Activated CD4-positive, alpha-beta T cell treated with anti-CD3 and anti-CD28 coated beads for 36 hours (primary cell): ENCODE data around the gene DCANP1. TPM values are rescaled to one million over a fixed set of nuclear protein-coding genes. Genes with fewer than 3 reads are reported as not detected.

Source experiments
- ATAC-seq: fragments of 200-7000 bp; cut with Tn5 transposase; one replicate; pipeline ENCODE4 v1.10.0; 2021; ENCODE audit warnings: mild to moderate bottlenecking, moderate library complexity
- CTCF ChIA-PET: fragments of 350-600 bp; sonication (Branson Sonifier 250); formaldehyde crosslinking; loops from one replicate; lab custom pipeline; 2021; ENCODE audit warnings: antibody characterized with exemption; lab: Charles Lee
- POLR2A ChIA-PET: fragments of 350-600 bp; sonication (Branson Sonifier 250); formaldehyde crosslinking; loops from one replicate; lab custom pipeline; 2021; ENCODE audit warnings: antibody characterized with exemption, inconsistent platforms; lab: Charles Lee
- DNase-seq: peaks from one replicate; pipeline ENCODE4 v3.0.0-alpha.2; 2020
- H3K27ac Mint-ChIP-seq: one replicate; pipeline ENCODE4 v1.8.0; 2021; ENCODE audit warnings: mixed read lengths
- H3K27me3 Mint-ChIP-seq: one replicate; pipeline ENCODE4 v1.8.0; 2021; ENCODE audit warnings: mixed read lengths
- H3K36me3 Mint-ChIP-seq: one replicate; pipeline ENCODE4 v1.8.0; 2021; ENCODE audit warnings: low read depth, mixed read lengths
- H3K4me1 Mint-ChIP-seq: one replicate; pipeline ENCODE4 v1.8.0; 2021; ENCODE audit warnings: mixed read lengths
- H3K4me3 Mint-ChIP-seq: one replicate; pipeline ENCODE4 v1.8.0; 2021; ENCODE audit warnings: mild to moderate bottlenecking, moderate library complexity, mixed read lengths
- H3K9me3 Mint-ChIP-seq: one replicate; pipeline ENCODE4 v1.8.0; 2021; ENCODE audit warnings: low read depth, mixed read lengths
- intact Hi-C, 2 experiments: fragments of 100-400 bp; cut with DNase I in 1 of 2; cut with micrococcal nuclease in 1 of 2; formaldehyde crosslinking; loops; one replicate each; pipeline versions ENCODE4 v1.14.2 to v1.15.1; 2022 to 2024; cut with DNase I, micrococcal nuclease
- total RNA-seq, 2 experiments: library from RNA; stranded (reverse); gene quantifications; one replicate each; pipeline ENCODE4 v1.2.3, GENCODE V29; 2021

The DCANP1 gene
- total RNA-seq, 2 experiments from 2014 or later: not detected

DNA sequence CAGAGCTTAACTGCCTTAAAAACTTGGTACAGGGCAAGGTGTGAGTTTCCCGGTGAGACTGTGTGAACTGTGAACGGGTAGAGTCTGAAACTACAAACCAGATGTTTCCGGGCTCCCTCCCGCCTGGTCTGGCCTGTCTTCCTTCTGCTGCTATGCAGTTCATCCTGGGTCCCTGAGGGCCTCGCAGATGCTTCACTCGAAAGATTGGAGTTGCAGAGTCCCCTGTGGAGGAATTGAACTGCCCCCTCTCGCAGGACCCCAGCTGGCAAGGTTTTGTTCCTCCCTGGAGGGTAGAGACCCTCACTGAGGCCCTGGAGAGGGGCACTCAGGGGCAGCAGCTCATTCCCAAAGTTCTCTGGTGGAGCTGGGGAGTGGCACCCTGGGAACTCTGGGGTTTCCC, 533 bp downstream of the DCANP1 start:
- Mint-ChIP-seq H3K4me1 (no peaks in the 10 kb centered on the region), H3K27ac (no peak overlapping the region), H3K36me3 (no peaks in the 10 kb centered on the region), H3K27me3 (peaks cover 2% of the 10 kb centered on the region), H3K9me3 (no peaks in the 10 kb centered on the region), H3K4me3 (no peak overlapping the region)
- ChIA-PET CTCF (interaction anchor here (1.1 to 1.2 kb wide), 3 partner anchors 16 to 116 kb away, joined by 3 to 6 read pairs (median 3); no protein-coding TSS in a partner anchor), POLR2A (no interaction called here)
- DNase-seq: no peak
- intact Hi-C loops: no loop called here
- ATAC-seq: no peak

DNA sequence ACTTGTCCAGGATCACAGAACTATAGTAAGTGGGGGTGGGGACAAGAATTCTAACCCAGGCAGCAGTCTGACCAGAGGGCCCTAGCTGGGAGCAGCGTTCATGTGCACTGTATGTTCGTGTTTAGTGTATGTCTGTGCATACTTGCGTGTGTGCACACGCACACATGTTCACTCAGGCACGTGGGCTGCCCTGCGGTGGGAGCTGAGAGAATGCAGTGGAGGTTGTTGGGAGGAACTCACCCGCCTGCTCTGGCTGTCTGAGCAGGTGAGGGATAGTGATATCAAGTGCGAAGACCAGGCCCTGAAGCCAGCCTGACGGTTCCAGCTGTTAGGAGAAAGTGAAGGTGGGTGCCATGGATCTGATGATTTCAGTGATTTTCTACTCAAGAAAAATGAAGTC, 942 bp downstream of the DCANP1 start:
- no peaks in the 10 kb centered on the region for H3K36me3 Mint-ChIP-seq
- H3K27me3 Mint-ChIP-seq: peaks cover 2% of the 10 kb centered on the region
- no peaks in the 10 kb centered on the region for H3K4me1 Mint-ChIP-seq
- H3K9me3 Mint-ChIP-seq: no peaks in the 10 kb centered on the region
- DNase-seq (no peak), ATAC-seq (no peak)
- ChIA-PET CTCF (interaction anchor here (1.1 to 1.2 kb wide), 4 partner anchors 11 to 116 kb away, joined by 3 to 6 read pairs (median 4); no protein-coding TSS in a partner anchor), POLR2A (no interaction called here)
- intact Hi-C loops: no loop called here
- no peak overlapping the region for H3K4me3 Mint-ChIP-seq
- H3K27ac Mint-ChIP-seq: no peak overlapping the region

DNA sequence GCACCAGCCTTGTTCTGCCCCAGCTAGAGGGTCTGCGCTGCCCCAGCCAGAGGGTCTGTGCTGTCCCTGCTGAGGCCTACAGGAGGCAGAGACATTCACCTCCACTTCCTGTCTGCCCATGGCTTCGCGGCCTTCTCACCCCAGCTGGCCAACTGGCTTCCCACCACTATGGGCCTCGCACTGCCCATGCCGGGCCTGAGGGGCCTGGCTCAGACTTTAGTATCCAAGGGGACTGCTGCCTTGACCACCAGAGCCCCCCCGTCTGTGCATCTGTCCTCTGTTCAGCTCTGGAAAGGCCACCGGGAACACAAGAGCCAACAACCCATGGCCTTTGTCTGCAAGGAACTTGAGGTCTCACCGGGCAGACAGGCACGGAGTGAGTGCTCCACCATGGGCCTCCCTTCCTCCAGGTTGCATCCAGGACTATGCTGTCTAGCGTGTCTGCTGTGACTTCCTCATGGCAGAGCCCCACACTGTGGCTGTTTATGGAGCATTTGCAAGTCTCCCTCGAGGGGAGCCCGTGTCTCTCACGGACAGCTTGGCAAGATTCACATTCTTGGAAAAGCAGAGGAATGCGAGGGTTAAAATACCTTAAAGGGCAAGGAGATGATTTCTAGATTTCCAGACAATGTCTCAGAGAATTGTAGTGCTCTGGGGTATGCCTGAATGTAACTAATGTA, 1.7 kb downstream of the DCANP1 start:
- ATAC-seq: no peak
- peaks cover 2% of the 10 kb centered on the region for H3K27me3 Mint-ChIP-seq
- intact Hi-C loops: no loop called here
- H3K36me3 Mint-ChIP-seq: no peaks in the 10 kb centered on the region
- no peak for DNase-seq
- H3K4me1 Mint-ChIP-seq: no peaks in the 10 kb centered on the region
- H3K9me3 Mint-ChIP-seq: no peaks in the 10 kb centered on the region
- POLR2A ChIA-PET: no interaction called here
- H3K27ac Mint-ChIP-seq: no peak overlapping the region
- CTCF ChIA-PET: interaction anchor here (1.1 to 1.2 kb wide), 2 partner anchors 12 to 20 kb away, joined by 3 to 4 read pairs; no protein-coding TSS in a partner anchor
- H3K4me3 Mint-ChIP-seq: no peak overlapping the region

GRCh38 chr5:135444881-135445280, 2.3 kb downstream of the DCANP1 start:
- POLR2A ChIA-PET: no interaction called here
- H3K4me1 Mint-ChIP-seq: no peaks in the 10 kb centered on the region
- intact Hi-C loops: no loop called here
- H3K27ac Mint-ChIP-seq: no peak overlapping the region
- H3K9me3 Mint-ChIP-seq: no peaks in the 10 kb centered on the region
- CTCF ChIA-PET: no interaction called here
- H3K36me3 Mint-ChIP-seq: no peaks in the 10 kb centered on the region
- DNase-seq (no peak), ATAC-seq (no peak)
- H3K4me3 Mint-ChIP-seq: no peak overlapping the region
- H3K27me3 Mint-ChIP-seq: peaks cover 2% of the 10 kb centered on the region

GRCh38 chr5:135444360-135444759, 2.8 kb downstream of the DCANP1 start:
- no peak overlapping the region for H3K4me3 Mint-ChIP-seq
- no peaks in the 10 kb centered on the region for H3K4me1 Mint-ChIP-seq
- intact Hi-C loops: no loop called here
- POLR2A ChIA-PET: no interaction called here
- DNase-seq (no peak), ATAC-seq (no peak)
- H3K27me3 Mint-ChIP-seq: no peaks in the 10 kb centered on the region
- H3K36me3 Mint-ChIP-seq: no peaks in the 10 kb centered on the region
- H3K9me3 Mint-ChIP-seq: no peaks in the 10 kb centered on the region
- CTCF ChIA-PET: no interaction called here
- no peak overlapping the region for H3K27ac Mint-ChIP-seq

DNA sequence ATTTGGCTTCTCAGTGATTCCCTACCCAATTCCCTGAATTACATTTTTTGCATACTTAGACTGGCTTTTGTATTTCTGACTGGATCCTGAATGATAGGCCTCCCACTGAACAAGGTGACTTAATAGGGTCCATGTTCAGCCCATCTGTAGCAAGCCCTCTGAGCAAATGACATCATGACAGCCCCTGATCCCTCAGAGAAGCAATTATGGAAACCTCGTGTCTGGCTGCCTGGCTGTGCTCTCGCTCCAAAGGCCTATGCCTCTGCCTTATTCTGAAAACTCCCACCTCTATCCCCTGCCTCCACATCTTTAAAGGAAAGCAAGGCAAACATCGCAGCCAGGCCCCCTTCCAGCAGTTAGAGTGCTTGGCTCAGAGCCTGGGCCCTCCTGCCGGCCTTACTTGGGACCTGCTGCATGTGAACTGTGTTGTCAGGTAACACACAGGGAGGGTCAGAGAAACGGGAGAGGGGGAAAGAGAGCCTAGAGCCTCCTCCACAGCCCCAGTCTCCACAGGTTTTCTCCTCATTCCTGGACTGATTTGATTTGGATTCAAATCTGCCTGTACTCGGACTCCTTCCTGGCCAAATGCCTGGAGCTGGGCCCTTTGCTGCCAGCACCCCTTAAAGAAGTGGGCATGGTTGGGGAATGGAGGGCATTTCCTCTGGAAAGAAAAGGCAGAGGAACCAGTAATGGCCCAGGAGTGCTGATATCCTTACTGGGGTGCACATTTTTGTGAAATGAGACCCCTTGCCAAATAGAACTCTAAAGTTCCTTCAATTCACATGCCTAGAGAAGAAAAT, 3.8 kb downstream of the DCANP1 start:
- no peaks in the 10 kb centered on the region for H3K27me3 Mint-ChIP-seq
- no peak for ATAC-seq

GRCh38 chr5:135442431-135443160, 4.6 kb downstream of the DCANP1 start:
- Mint-ChIP-seq H3K27ac (no peak overlapping the region), H3K9me3 (no peaks in the 10 kb centered on the region), H3K27me3 (peaks cover under 1% of the 10 kb centered on the region), H3K36me3 (no peaks in the 10 kb centered on the region), H3K4me3 (no peak overlapping the region), H3K4me1 (no peaks in the 10 kb centered on the region)
- POLR2A ChIA-PET: no interaction called here
- DNase-seq (no peak), ATAC-seq (no peak)
- CTCF ChIA-PET: interaction anchor here (0.7 kb wide), 1 partner anchor 23 kb away, joined by 3 read pairs; no protein-coding TSS in a partner anchor
- intact Hi-C loops: no loop called here

More for the DNA sequence above, 3.8 kb downstream of the DCANP1 start:
- Mint-ChIP-seq H3K36me3 (no peaks in the 10 kb centered on the region), H3K27ac (no peak overlapping the region), H3K4me1 (no peaks in the 10 kb centered on the region), H3K4me3 (no peak overlapping the region), H3K9me3 (no peaks in the 10 kb centered on the region)
- intact Hi-C loops: no loop called here
- CTCF ChIA-PET: no interaction called here
- POLR2A ChIA-PET: no interaction called here
- no peak for DNase-seq

DNA sequence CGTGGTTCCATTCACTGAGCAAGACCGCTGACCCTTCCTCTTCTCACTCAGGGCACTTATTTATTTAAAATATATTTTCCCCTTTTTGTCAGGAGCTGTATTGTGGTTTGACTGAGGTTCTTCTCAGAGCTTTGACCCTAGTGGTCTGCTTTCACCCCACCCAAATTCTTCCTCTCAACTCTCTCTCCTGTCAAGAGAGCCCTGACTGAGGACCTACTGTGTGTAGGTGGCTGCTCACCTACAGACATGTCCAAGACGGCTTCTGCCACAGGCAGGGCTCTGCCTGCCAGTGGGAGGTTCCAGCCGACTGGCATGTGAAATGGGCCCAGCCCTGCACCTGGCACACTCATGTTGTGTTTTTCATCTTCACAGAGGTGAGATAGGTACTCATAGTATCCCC, 5.2 kb downstream of the DCANP1 start:
- Mint-ChIP-seq H3K4me1 (no peaks in the 10 kb centered on the region), H3K4me3 (no peak overlapping the region), H3K27me3 (peaks cover 2% of the 10 kb centered on the region), H3K27ac (no peak overlapping the region), H3K9me3 (no peaks in the 10 kb centered on the region), H3K36me3 (no peaks in the 10 kb centered on the region)
- intact Hi-C loops: no loop called here
- ATAC-seq: no peak
- POLR2A ChIA-PET: no interaction called here
- no peak for DNase-seq
- CTCF ChIA-PET: interaction anchor here (0.7 to 4.3 kb wide), 2 partner anchors 16 to 24 kb away, joined by 3 to 18 read pairs; no protein-coding TSS in a partner anchor

DNA sequence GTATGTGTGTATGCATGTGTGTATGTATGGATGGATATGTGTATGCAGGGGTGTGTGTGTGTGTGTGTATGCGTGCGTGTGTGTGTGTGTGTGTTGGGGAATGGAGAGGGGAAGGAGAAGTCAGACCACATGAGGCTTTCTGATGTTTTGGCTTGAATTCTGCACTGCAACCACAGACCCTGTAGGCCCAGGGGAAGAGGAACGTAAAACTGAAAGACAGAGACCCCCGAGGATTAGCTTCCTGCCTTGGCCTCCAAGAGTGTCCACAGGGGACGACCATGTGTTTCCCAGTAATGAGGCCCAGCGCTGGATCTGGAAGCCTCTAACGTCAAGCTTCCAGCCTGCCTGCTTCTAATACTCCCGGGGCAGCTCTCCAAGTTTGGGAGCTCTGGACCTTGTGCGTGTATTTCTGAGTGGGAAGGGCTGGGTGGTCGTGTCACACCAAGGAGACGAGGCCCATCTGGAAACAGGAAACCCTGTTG, 5.8 kb downstream of the DCANP1 start:
- Mint-ChIP-seq H3K27ac (no peak overlapping the region), H3K36me3 (no peaks in the 10 kb centered on the region), H3K9me3 (no peaks in the 10 kb centered on the region), H3K27me3 (peaks cover 3% of the 10 kb centered on the region), H3K4me3 (no peak overlapping the region), H3K4me1 (no peaks in the 10 kb centered on the region)
- CTCF ChIA-PET: interaction anchor here (1.3 to 4.3 kb wide), 2 partner anchors 16 to 17 kb away, joined by 3 to 18 read pairs; no protein-coding TSS in a partner anchor
- intact Hi-C loops: no loop called here
- DNase-seq (no peak), ATAC-seq (no peak)
- POLR2A ChIA-PET: no interaction called here

- no peaks in the 10 kb centered on the region for H3K4me1 Mint-ChIP-seq
- H3K36me3 Mint-ChIP-seq: no peaks in the 10 kb centered on the region
- no peak for ATAC-seq
- no peaks in the 10 kb centered on the region for H3K9me3 Mint-ChIP-seq
- CTCF ChIA-PET: interaction anchor here (1.3 to 4.3 kb wide), 2 partner anchors 15 to 17 kb away, joined by 3 to 18 read pairs; no protein-coding TSS in a partner anchor
- intact Hi-C loops: no loop called here
- POLR2A ChIA-PET: no interaction called here
- DNase-seq: no peak
- no peak overlapping the region for H3K27ac Mint-ChIP-seq
- no peak overlapping the region for H3K4me3 Mint-ChIP-seq
- peaks cover 5% of the 10 kb centered on the region for H3K27me3 Mint-ChIP-seq
Measured at GRCh38 chr5:135440916-135441315, 6.2 kb downstream of the DCANP1 start.
